ENCODE data around the gene CTNND1.

Gene CTNND1

DNA sequence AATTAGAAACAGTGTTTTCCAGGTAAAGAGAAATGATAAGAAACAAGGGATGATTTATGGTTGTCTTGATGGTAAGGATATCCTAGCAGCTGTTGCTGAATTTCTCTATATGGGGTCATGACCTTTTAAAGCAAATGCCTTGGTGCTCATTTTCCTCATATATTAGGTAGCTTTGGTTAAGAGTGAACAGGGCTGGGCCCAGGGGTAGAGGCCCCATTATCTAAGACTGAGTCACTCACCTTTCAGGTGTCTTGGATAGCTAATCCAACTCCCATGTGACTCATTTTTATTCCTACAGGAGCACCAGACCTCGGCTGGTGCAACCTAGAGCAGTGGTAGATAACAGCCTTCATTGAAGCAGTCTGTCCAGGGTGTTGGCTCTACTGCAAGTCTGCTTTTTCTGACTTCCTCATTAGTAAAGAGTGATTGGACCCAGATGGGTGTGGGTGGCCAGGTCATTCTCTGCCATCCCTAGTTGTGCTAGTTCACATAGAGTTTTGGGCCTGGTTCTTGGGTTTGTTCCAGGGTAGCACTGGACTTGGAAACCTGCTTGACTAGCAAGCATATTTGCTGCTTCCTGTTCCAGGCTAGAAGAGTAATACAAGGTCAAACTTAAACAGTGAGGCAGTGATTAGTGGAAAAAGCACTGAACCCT, 37.4 kb downstream of the CTNND1 start:
- no peaks in the 10 kb centered on the region for H3K9me3 ChIP-seq (replicated peaks in 1 of 2; ENCODE audit: control insufficient read depth in 2 of 2, insufficient read depth in 1 of 2, low read depth in 1 of 2, low read length in 2 of 2)
- no peak overlapping the region for H3K4me3 ChIP-seq (ENCODE audit: low read length in 2 of 2)
- no peak overlapping the region for H2AK5ac ChIP-seq (ENCODE audit: low read depth, low read length)
- H3K18ac ChIP-seq (ENCODE audit: low read length): no peak overlapping the region
- peaks cover 30 to 82% of the 10 kb centered on the region in 2 donors for H3K36me3 ChIP-seq (replicated peaks in 1 of 2; ENCODE audit: control insufficient read depth in 2 of 2, insufficient read depth in 2 of 2, low read length in 2 of 2)
- H3K27me3 ChIP-seq (ENCODE audit: control insufficient read depth in 3 of 3, insufficient read depth in 3 of 3, low read depth in 1 of 3, low read length in 3 of 3): no peaks in the 10 kb centered on the region
- H3K9ac ChIP-seq (ENCODE audit: low read depth, low read length, poor library complexity): no peak overlapping the region
- no peak overlapping the region for H3K23ac ChIP-seq (ENCODE audit: low read depth, low read length, poor library complexity)
- no peak overlapping the region for H2BK12ac ChIP-seq (ENCODE audit: low read length)
- no peak for DNase-seq (ENCODE audit: low spot score)
- peaks cover 0 to 2% of the 10 kb centered on the region in 2 donors for H3K4me1 ChIP-seq (ENCODE audit: control insufficient read depth in 2 of 2, insufficient read depth in 1 of 2, low read depth in 1 of 2, low read length in 2 of 2)
- no CpG with 5 or more reads among the region's 1 CpG for WGBS, 2 donors (ENCODE audit: extremely low coverage in 2 of 2, insufficient read length in 2 of 2, insufficient replicate concordance in 1 of 2)
- no peak overlapping the region for H3K4me2 ChIP-seq (ENCODE audit: insufficient read depth, low read length, poor library complexity, severe bottlenecking)
- H2BK120ac ChIP-seq (ENCODE audit: low read depth, low read length): no peak overlapping the region
- H2AFZ ChIP-seq (ENCODE audit: low read length): no peak overlapping the region
- H2BK15ac ChIP-seq (ENCODE audit: low read length): no peak overlapping the region
- no peak overlapping the region for H3K14ac ChIP-seq (ENCODE audit: low read length)
- no peak overlapping the region for H4K91ac ChIP-seq (ENCODE audit: low read depth, low read length, poor library complexity)
- H2BK5ac ChIP-seq (ENCODE audit: low read length): no peak overlapping the region
- peak overlapping the region; percentile 11 for H3K27ac ChIP-seq (replicated peaks; ENCODE audit: low read length)
- H4K8ac ChIP-seq (ENCODE audit: low read depth, low read length): no peak overlapping the region
- peaks cover 6% of the 10 kb centered on the region for H3K79me1 ChIP-seq (ENCODE audit: low read depth, low read length)
- H3K4ac ChIP-seq (ENCODE audit: low read length): no peak overlapping the region

DNA sequence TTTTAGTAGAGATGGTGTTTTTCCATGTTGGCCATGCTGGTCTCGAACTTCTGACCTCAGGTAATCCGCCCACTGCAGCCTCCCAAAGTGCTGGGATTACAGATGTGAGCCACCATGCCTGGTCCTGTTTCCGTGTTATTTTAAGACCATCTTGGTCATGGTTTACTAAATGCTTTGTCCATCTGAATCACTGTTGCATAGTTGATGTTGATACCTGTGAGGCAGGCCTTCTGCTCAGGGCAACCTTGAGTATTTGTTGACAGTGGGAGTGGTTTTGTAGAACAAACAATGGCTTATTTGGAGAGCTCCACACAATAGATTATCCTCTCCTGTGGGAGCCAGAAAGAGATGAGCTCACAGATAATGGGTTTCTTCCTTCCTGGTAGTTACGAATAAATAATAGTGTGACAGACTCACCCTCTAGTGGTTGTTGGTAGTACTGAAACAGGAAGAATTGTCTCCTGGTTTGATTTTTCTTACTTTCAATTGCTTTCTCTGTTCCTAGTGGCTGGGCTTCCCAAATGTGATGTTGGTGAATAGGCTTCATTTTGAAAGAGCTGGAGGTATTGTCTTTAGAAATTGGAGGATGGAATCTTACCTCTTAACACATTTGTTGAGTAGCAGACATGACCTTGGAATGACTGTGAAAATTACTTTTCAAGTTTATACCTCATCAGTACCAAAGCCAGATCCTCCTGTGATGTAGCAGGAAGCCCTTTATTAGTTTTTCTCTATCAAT, 39.0 kb downstream of the CTNND1 start:
- H2BK15ac ChIP-seq (ENCODE audit: low read length): no peak overlapping the region
- H3K4me2 ChIP-seq (ENCODE audit: insufficient read depth, low read length, poor library complexity, severe bottlenecking): no peak overlapping the region
- H3K9ac ChIP-seq (ENCODE audit: low read depth, low read length, poor library complexity): no peak overlapping the region
- peaks cover 32 to 82% of the 10 kb centered on the region in 2 donors for H3K36me3 ChIP-seq (replicated peaks in 1 of 2; ENCODE audit: control insufficient read depth in 2 of 2, insufficient read depth in 2 of 2, low read length in 2 of 2)
- H3K27me3 ChIP-seq (ENCODE audit: control insufficient read depth in 3 of 3, insufficient read depth in 3 of 3, low read depth in 1 of 3, low read length in 3 of 3): no peaks in the 10 kb centered on the region
- H3K23ac ChIP-seq (ENCODE audit: low read depth, low read length, poor library complexity): no peak overlapping the region
- DNase-seq (ENCODE audit: low spot score): peak; percentile 64
- no peaks in the 10 kb centered on the region for H3K9me3 ChIP-seq (replicated peaks in 1 of 2; ENCODE audit: control insufficient read depth in 2 of 2, insufficient read depth in 1 of 2, low read depth in 1 of 2, low read length in 2 of 2)
- no peak overlapping the region for H2AK5ac ChIP-seq (ENCODE audit: low read depth, low read length)
- no peak overlapping the region for H3K27ac ChIP-seq (replicated peaks; ENCODE audit: low read length)
- peaks cover 6% of the 10 kb centered on the region for H3K79me1 ChIP-seq (ENCODE audit: low read depth, low read length)
- no peak overlapping the region for H2AFZ ChIP-seq (ENCODE audit: low read length)
- H2BK5ac ChIP-seq (ENCODE audit: low read length): no peak overlapping the region
- H3K4me1 ChIP-seq (ENCODE audit: control insufficient read depth in 2 of 2, insufficient read depth in 1 of 2, low read depth in 1 of 2, low read length in 2 of 2): peaks cover 0 to 2% of the 10 kb centered on the region in 2 donors
- H3K4ac ChIP-seq (ENCODE audit: low read length): no peak overlapping the region
- no peak overlapping the region for H4K91ac ChIP-seq (ENCODE audit: low read depth, low read length, poor library complexity)
- no peak overlapping the region for H2BK120ac ChIP-seq (ENCODE audit: low read depth, low read length)
- H3K14ac ChIP-seq (ENCODE audit: low read length): no peak overlapping the region
- no peak overlapping the region for H3K18ac ChIP-seq (ENCODE audit: low read length)
- no peak overlapping the region for H3K4me3 ChIP-seq (ENCODE audit: low read length in 2 of 2)
- no peak overlapping the region for H2BK12ac ChIP-seq (ENCODE audit: low read length)
- no CpG with 5 or more reads among the region's 4 CpGs for whole genome bisulfite sequencing, 2 donors (ENCODE audit: extremely low coverage in 2 of 2, insufficient read length in 2 of 2, insufficient replicate concordance in 1 of 2)
- H4K8ac ChIP-seq (ENCODE audit: low read depth, low read length): no peak overlapping the region

DNA sequence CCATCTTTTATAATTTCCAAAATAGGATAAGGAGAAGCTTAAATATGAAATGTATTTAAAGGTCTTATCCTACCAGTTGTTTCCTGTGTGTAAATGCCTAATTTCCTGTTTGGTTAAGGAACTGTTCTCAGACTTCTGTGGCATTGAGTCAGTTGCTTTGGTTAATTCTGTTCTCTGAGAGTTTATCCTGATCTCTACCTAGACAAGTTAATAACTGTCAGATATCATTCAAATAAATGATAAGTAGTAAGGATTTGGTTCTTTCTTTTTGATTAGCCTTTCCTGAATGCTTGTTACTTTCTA, 39.5 kb downstream of the CTNND1 start:
- Histone ChIP-seq H3K4me3 (ENCODE audit: low read length in 2 of 2) (no peak overlapping the region), H2BK12ac (ENCODE audit: low read length) (no peak overlapping the region), H4K8ac (ENCODE audit: low read depth, low read length) (no peak overlapping the region), H3K4me1 (ENCODE audit: control insufficient read depth in 2 of 2, insufficient read depth in 1 of 2, low read depth in 1 of 2, low read length in 2 of 2) (peaks cover 0 to 2% of the 10 kb centered on the region in 2 donors), H2AFZ (ENCODE audit: low read length) (no peak overlapping the region), H3K4ac (ENCODE audit: low read length) (no peak overlapping the region), H3K36me3 (replicated peaks in 1 of 2; ENCODE audit: control insufficient read depth in 2 of 2, insufficient read depth in 2 of 2, low read length in 2 of 2) (peaks cover 35 to 82% of the 10 kb centered on the region in 2 donors), H2BK5ac (ENCODE audit: low read length) (no peak overlapping the region), H2AK5ac (ENCODE audit: low read depth, low read length) (no peak overlapping the region), H3K14ac (ENCODE audit: low read length) (no peak overlapping the region), H2BK15ac (ENCODE audit: low read length) (no peak overlapping the region), H2BK120ac (ENCODE audit: low read depth, low read length) (no peak overlapping the region), H3K23ac (ENCODE audit: low read depth, low read length, poor library complexity) (no peak overlapping the region), H3K79me1 (ENCODE audit: low read depth, low read length) (peaks cover 6% of the 10 kb centered on the region), H3K9ac (ENCODE audit: low read depth, low read length, poor library complexity) (no peak overlapping the region), H4K91ac (ENCODE audit: low read depth, low read length, poor library complexity) (no peak overlapping the region), H3K27ac (replicated peaks; ENCODE audit: low read length) (no peak overlapping the region), H3K27me3 (ENCODE audit: control insufficient read depth in 3 of 3, insufficient read depth in 3 of 3, low read depth in 1 of 3, low read length in 3 of 3) (no peaks in the 10 kb centered on the region), H3K4me2 (ENCODE audit: insufficient read depth, low read length, poor library complexity, severe bottlenecking) (no peak overlapping the region), H3K9me3 (replicated peaks in 1 of 2; ENCODE audit: control insufficient read depth in 2 of 2, insufficient read depth in 1 of 2, low read depth in 1 of 2, low read length in 2 of 2) (no peaks in the 10 kb centered on the region), H3K18ac (ENCODE audit: low read length) (no peak overlapping the region)
- no peak for DNase-seq (ENCODE audit: low spot score)

DNA sequence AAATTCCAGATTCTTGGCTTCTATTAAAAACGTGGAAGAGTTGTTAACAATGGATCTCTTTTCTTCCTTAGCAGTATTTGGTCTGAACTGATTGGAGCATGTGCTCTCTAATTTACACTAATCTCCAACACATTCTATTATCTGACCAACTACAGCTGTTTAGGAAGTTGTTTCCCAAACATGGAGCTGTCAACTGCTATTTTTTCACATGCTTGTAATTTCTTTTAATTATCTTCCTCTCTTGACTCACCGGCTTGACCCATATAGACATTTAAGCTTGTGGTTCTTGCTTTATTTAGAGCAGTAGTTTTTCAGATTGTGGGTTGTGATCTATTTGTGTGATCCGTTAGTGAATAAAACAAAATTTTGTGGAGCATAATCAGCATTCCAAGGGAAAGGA, 40.8 kb downstream of the CTNND1 start:
- Histone ChIP-seq H2BK120ac (ENCODE audit: low read depth, low read length) (no peak overlapping the region), H2BK12ac (ENCODE audit: low read length) (no peak overlapping the region), H2BK15ac (ENCODE audit: low read length) (no peak overlapping the region), H3K9ac (ENCODE audit: low read depth, low read length, poor library complexity) (no peak overlapping the region), H4K8ac (ENCODE audit: low read depth, low read length) (no peak overlapping the region), H3K27me3 (ENCODE audit: control insufficient read depth in 3 of 3, insufficient read depth in 3 of 3, low read depth in 1 of 3, low read length in 3 of 3) (no peaks in the 10 kb centered on the region), H3K9me3 (replicated peaks in 1 of 2; ENCODE audit: control insufficient read depth in 2 of 2, insufficient read depth in 1 of 2, low read depth in 1 of 2, low read length in 2 of 2) (no peaks in the 10 kb centered on the region), H3K4me2 (ENCODE audit: insufficient read depth, low read length, poor library complexity, severe bottlenecking) (no peak overlapping the region), H3K18ac (ENCODE audit: low read length) (no peak overlapping the region), H2AFZ (ENCODE audit: low read length) (no peak overlapping the region), H3K27ac (replicated peaks; ENCODE audit: low read length) (no peak overlapping the region), H3K14ac (ENCODE audit: low read length) (no peak overlapping the region), H3K79me1 (ENCODE audit: low read depth, low read length) (peaks cover 6% of the 10 kb centered on the region), H3K4me1 (ENCODE audit: control insufficient read depth in 2 of 2, insufficient read depth in 1 of 2, low read depth in 1 of 2, low read length in 2 of 2) (peaks cover 0 to 2% of the 10 kb centered on the region in 2 donors), H2AK5ac (ENCODE audit: low read depth, low read length) (no peak overlapping the region), H3K4me3 (ENCODE audit: low read length in 2 of 2) (no peak overlapping the region), H3K36me3 (replicated peaks in 1 of 2; ENCODE audit: control insufficient read depth in 2 of 2, insufficient read depth in 2 of 2, low read length in 2 of 2) (peaks cover 34 to 86% of the 10 kb centered on the region in 2 donors), H4K91ac (ENCODE audit: low read depth, low read length, poor library complexity) (no peak overlapping the region), H3K23ac (ENCODE audit: low read depth, low read length, poor library complexity) (no peak overlapping the region), H3K4ac (ENCODE audit: low read length) (no peak overlapping the region), H2BK5ac (ENCODE audit: low read length) (no peak overlapping the region)
- DNase-seq (ENCODE audit: low spot score): no peak
- no CpG with 5 or more reads among the region's 3 CpGs for WGBS, 2 donors (ENCODE audit: extremely low coverage in 2 of 2, insufficient read length in 2 of 2, insufficient replicate concordance in 1 of 2)
